GM18499 (cell line): ENCODE measurements around the gene MCM10.
"Not testable (repeated sequence)": the region's sequence is repeated elsewhere in the genome, so short reads cannot be mapped to it uniquely, and the experiment has no call there.

Source experiments
- ATAC-seq: cut with Tn5 transposase; IDR thresholded peaks from one replicate; pipeline ENCODE4 v1.9.1; 2021; ENCODE audit warnings: moderate number of reproducible peaks; ENCODE audit not compliant: insufficient read depth, unreplicated experiment

MCM10 gene

GRCh38 chr10:13160934-13161856 lies at the start of gene MCM10:
TSS of gene MCM10 (plus strand) at chr10:13161558. CDS start at chr10:13164203, 2,645 bp downstream.
- peak; percentile 97 for ATAC-seq

GRCh38 chr10:13113544-13113943 lies 47.8 kb upstream of the MCM10 start:
- ATAC-seq: no peak

DNA sequence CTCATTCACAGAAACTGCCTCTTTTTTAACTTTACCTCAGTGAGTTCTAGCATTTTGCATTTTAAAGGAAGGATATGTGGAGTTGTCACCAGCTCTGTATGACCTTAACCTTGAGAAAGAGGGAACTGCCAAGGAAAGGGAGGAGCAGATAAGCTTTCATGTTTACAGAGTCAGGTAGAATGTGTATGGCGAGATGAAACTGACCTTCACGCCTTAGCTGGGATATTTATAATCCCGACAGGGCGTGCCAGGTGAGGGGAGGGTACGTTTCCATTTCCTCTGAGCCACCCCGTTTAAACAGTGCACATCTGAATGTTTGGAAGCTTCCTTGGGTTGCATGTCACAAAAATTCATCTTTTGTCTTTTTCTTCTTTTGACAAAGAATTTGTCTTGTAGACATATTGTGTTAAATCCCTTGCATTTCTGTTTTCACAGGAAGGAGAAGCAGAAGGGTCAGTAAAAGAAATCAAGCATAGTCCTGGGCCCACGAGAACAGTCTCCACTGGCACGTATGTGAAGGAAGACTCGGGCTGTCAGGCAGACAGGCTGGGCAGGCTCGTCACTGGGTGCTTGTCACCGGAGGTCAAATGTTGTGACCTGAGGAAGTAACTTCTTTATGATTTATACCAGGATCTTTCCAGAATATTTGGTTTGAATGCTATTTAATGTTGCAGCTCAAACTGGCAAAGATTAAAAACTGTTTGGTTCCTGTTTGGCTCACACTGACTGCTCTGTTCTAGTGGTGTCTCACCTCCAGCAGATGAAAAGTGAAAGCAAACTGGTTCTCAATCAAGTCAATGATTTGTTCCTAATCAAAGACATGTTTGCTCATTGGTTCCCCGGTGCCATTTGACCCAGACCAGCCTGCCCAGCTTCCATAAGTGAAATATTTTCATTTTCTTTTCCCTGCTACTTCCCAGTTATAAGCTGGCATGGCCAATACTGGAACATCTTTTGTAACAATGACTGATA lies 45.2 kb upstream of the MCM10 start:
- ATAC-seq: no peak

- no peak for ATAC-seq
These were observed 43.2 kb upstream of the MCM10 start for GRCh38 chr10:13117841-13118783.

GRCh38 chr10:13118784-13119410 lies 42.5 kb upstream of the MCM10 start:
- ATAC-seq: no peak

GRCh38 chr10:13120786-13121499 lies 40.4 kb upstream of the MCM10 start:
- no peak for ATAC-seq

DNA sequence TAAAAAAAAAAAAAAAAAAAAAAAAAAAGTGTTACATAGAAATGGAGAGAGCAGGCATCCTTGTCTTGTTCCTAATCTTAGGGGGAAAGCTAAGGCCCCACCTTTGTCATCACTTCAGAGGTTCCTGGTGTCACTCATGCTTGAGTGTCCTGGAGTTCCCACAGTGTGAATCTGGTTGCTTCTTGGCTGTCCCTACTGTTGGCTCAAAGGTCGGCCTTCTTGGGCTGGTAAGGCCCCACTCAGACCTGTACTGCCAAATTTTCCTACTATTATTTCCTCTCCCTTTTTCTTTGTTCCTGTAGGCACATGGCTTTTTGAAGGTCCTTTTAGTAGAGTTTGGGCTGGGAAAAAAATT lies 39.9 kb upstream of the MCM10 start:
- no peak for ATAC-seq

- no peak for ATAC-seq
These were observed 24.7 kb upstream of the MCM10 start for GRCh38 chr10:13136651-13137050.

DNA sequence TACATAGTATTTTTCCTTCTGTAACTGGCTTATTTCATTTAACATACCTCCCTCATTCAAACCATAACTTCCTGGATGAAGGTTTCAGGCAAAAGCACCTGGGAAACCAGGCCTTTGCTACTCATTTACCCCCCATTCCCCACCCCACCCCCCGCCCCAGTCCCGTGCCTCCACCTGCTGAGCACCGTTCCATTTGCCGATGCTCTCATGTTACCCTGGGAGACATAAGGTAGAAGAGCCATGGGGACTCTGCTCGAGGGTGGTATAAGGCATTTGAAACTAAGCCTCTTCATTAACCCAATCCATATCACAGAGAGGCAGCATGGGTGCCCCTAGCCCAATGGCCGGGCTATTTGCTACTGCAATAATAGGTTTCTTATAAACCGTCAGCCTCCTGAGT lies 22.2 kb upstream of the MCM10 start:
- no peak for ATAC-seq

- no peak for ATAC-seq
These were observed 21.7 kb upstream of the MCM10 start for GRCh38 chr10:13139676-13140075.

DNA sequence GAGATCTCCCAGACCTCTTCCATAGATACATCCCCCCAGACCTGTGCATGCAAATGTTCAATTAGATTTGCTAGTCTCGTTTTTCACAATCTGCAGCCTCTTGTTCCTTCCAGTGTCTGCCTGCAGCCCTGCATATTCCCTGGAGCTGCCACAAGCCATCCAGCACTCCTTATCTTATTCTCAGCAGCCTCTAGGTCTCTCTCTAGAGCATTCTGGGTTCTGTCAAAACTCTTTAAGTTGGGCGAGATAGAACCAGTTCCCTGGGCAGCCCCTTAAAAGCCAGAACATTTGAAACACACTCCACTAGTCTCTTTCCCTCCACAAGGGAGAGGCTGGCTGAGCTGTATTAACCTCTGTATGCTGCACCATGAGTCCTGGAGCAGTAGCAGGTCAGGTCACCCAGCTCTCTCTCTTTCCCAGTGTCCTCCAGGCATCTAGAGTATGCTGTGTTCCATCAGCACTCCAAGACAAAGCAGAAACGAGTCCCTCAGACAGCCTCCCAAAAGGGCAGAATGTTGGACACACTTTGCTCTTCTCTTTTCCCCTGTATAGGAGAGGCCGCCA lies 20.6 kb upstream of the MCM10 start:
- ATAC-seq: no peak

GRCh38 chr10:13143766-13144165 lies 17.6 kb upstream of the MCM10 start:
- ATAC-seq: no peak

DNA sequence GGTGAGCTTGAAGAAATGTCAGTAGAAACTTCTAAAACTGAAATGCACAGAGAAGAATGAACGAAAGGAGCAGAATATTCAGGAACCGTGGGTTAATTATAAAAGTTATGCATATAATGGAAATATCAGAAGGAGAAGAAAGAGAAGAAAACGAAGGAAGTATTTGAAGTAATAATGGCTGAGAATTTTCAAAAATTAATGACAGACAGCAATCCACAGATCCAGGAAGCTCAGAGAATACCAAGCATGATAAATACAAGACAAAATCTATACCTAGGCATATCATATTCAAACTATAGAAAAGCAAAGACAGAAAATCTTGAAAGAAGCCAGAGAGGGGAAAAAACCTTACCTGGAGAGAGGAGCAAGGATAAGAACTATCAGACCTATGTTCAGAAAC lies 16.5 kb upstream of the MCM10 start:
- ATAC-seq: no peak

GRCh38 chr10:13146379-13146778 lies 15.0 kb upstream of the MCM10 start:
- no peak for ATAC-seq

- no peak for ATAC-seq
These were observed 14.2 kb upstream of the MCM10 start for GRCh38 chr10:13147161-13147560.

GRCh38 chr10:13152296-13152695 lies 9.1 kb upstream of the MCM10 start:
- ATAC-seq: no peak

GRCh38 chr10:13155860-13156259 lies 5.5 kb upstream of the MCM10 start:
- ATAC-seq: not testable (repeated sequence)

DNA sequence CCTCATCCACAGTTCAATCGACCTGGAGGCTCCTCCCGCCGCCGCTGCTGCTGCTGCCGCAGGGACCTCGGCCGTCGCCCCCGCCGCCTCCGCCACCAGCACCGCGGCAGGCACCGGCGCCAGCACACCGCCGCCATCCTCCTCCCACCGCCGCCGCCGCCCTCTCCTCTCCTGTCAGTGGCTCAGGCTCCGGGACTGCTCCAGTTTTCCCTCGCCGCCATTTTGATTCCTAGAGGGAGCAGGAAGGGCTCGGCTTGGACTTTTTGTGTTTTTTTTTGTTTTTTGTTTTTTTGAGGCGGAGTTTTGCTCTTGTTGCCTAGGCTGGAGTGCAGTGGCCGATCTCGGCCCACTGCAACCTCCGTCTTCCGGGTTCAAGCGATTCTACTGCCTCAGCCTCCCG lies 3.0 kb upstream of the MCM10 start:
- no peak for ATAC-seq

DNA sequence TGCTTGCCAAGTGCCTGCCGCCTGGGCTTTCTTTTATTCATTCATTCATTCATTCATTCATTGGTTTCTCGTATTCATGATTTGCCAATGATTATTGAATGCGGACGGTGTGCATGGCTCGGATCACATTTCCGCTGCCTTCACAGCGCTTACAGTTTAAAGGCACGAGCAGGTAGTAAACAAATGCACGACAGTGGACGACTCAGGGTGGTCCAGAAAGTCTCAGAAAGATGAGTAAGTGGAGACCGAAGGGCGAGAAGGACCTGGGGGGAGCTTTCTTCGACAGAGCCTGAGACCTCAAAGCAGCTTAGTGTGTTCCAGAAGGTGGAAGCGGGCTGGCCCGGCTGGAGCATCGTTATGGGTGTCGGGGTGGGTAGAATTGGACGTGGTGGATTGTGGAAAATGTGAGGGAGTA lies 506 bp downstream of the MCM10 start:
- no peak for ATAC-seq
